Measurements from ENCODE around the gene C20orf144. TPM values are rescaled to one million over a fixed set of nuclear protein-coding genes. Genes with fewer than 3 reads are reported as not detected.
A peak's percentile ranks its signal among the peaks of the same experiment; 100 is the strongest.

Gene C20orf144
- total and polyA plus RNA-seq, 9 of the 15 experiments (the other 6 are each of a cell fraction or from before 2014, with no cell fraction given), result 0.04 to 0.23 (median 0.11) TPM; not detected in 2

GRCh38 chr20:33663161-33664084, 1.3 kb downstream of the C20orf144 start (continued):
- TF ChIP-seq ZNF695 (CRISPR knock-in tag; IDR thresholded peaks at IDR 0.05) (0 out of 2 replicates have a peak, but pooled peaks have one; percentile 76), ZNF354B (CRISPR knock-in tag; IDR thresholded peaks at IDR 0.05) (no peak), TBP (optimal IDR thresholded peaks at IDR 0.05; ENCODE audit: low read depth, low read length) (peak; percentile 52), PCBP2 (IDR thresholded peaks at IDR 0.05; ENCODE audit: low read depth, low read length, poor library complexity, severe bottlenecking) (no peak), ZNF23 (CRISPR knock-in tag; IDR thresholded peaks at IDR 0.05) (no peak), CCNT2 (IDR thresholded peaks at IDR 0.05; ENCODE audit: borderline replicate concordance, extremely low read depth, insufficient read length, low read depth, low read length) (no peak), HOMEZ (CRISPR knock-in tag; IDR thresholded peaks at IDR 0.05) (no peak), ZNF217 (CRISPR knock-in tag; IDR thresholded peaks at IDR 0.05) (no peak), SLC30A9 (CRISPR knock-in tag; IDR thresholded peaks at IDR 0.05) (no peak), CGGBP1 (CRISPR knock-in tag; IDR thresholded peaks at IDR 0.05) (no peak), PHF20 (IDR thresholded peaks at IDR 0.05; ENCODE audit: partially characterized antibody) (peak; percentile 41), CHD4 (IDR thresholded peaks at IDR 0.05; ENCODE audit: insufficient read depth, insufficient replicate concordance, low read depth, low read length, poor library complexity, severe bottlenecking) (no peak), PTTG1 (tag; IDR thresholded peaks at IDR 0.05; ENCODE audit: low read depth) (no peak), SMAD1 (IDR thresholded peaks at IDR 0.05; ENCODE audit: low read depth, low read length, partially characterized antibody) (no peak), STAT5B (CRISPR knock-in tag; IDR thresholded peaks at IDR 0.05) (no peak), ATF2 (CRISPR knock-in tag; IDR thresholded peaks at IDR 0.05) (no peak), KAT7 (CRISPR knock-in tag; IDR thresholded peaks at IDR 0.05; ENCODE audit: borderline replicate concordance) (no peak), RBFOX2 (IDR thresholded peaks at IDR 0.05; ENCODE audit: low read depth, low read length) (peak; percentile 95), ZNF444 (CRISPR knock-in tag; IDR thresholded peaks at IDR 0.05) (0 out of 2 replicates have a peak, but pooled peaks have one; percentile 41), MCM3 (IDR thresholded peaks at IDR 0.05) (no peak), ZNF280B (CRISPR knock-in tag; IDR thresholded peaks at IDR 0.05) (no peak), ZNF263 (CRISPR knock-in tag; IDR thresholded peaks at IDR 0.05; ENCODE audit: borderline replicate concordance) (no peak), ZNF347 (CRISPR knock-in tag; IDR thresholded peaks at IDR 0.05; ENCODE audit: low read depth) (no peak)

All from K562 (cell line).